Fibroblast of pulmonary artery (primary cell): ENCODE measurements around the gene KCNH1.

ENCODE experiments used
- DNase-seq: peaks from one replicate; pipeline ENCODE4 v3.0.0-alpha.2; 2010; ENCODE audit warnings: low read depth
- H3K4me3 ChIP-seq: replicated peaks from 2 replicates; pipeline ENCODE4 v1.5.1; 2011; ENCODE audit warnings: low read depth, mild to moderate bottlenecking, control low read depth, low read length, moderate library complexity
- TF ChIP-seq, protein P1 (sequence below): IDR thresholded peaks from 2 replicates; pipeline ENCODE4 v1.5.1; 2011; ENCODE audit warnings: mild to moderate bottlenecking, control low read depth, low read length, inconsistent platforms; ENCODE audit errors: missing control alignments

The KCNH1 gene

DNA sequence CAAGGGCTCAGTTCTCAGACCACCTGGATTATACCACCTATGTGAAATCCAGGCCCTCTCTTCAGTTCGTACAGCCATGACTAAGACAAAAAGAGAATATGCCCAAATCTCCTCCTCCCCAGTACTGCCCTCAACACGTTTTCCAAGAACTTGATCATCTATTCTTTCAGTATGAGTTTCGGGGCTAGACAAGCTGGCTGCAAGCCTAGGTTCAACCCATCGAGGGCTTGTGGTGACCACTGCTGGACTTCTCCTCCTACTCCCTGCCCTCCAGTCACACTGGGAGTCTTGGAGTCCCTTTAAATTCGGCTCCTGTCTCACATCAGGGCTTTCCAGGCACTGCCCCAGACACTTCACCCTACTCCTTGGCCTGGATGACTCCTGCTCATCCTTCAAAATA lies 352.3 kb downstream of the KCNH1 start:
- TF ChIP-seq, protein P1, sequence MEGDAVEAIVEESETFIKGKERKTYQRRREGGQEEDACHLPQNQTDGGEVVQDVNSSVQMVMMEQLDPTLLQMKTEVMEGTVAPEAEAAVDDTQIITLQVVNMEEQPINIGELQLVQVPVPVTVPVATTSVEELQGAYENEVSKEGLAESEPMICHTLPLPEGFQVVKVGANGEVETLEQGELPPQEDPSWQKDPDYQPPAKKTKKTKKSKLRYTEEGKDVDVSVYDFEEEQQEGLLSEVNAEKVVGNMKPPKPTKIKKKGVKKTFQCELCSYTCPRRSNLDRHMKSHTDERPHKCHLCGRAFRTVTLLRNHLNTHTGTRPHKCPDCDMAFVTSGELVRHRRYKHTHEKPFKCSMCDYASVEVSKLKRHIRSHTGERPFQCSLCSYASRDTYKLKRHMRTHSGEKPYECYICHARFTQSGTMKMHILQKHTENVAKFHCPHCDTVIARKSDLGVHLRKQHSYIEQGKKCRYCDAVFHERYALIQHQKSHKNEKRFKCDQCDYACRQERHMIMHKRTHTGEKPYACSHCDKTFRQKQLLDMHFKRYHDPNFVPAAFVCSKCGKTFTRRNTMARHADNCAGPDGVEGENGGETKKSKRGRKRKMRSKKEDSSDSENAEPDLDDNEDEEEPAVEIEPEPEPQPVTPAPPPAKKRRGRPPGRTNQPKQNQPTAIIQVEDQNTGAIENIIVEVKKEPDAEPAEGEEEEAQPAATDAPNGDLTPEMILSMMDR: no peak
- no peak overlapping the region for H3K4me3 ChIP-seq
- no peak for DNase-seq

DNA sequence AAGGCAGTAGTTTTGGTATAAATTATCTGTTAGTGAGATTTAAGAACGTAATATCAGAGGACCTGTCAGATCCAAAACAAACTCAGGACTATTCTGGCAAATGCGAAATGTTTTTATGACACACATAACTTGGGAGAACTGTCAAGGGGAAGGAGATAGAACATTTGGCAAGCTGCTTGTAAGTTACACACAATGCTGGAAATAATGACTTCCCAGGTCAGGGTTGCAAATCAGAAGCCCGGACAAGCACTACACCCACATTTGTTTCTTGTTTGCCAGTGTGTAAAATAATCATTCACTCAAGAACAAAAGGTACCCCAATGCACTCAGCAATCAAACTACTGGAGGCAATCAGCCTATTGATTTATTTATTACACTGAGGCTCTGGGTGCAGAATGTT lies 354.7 kb downstream of the KCNH1 start:
- H3K4me3 ChIP-seq: no peak overlapping the region
- TF ChIP-seq, protein P1: no peak
- no peak for DNase-seq

DNA sequence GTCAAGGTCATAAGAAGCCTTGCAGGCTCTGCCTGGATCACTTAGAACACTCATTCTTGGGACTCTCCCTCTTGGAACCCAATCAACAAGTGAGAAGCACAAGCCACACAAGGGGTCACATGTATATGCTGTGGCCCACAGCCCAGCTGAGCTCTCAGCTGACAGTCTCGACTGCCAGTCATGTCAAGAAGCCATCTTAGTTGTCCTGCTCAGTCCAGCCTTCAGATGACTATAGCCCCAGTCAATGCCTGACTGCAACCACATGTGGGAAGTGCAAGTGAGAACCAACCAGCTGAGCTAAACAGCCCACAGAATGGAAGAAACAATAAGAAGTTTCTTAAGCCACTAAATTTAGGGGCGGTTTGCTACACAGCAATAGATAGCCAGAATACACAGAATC lies 356.0 kb downstream of the KCNH1 start:
- no peak for DNase-seq
- TF ChIP-seq, protein P1: no peak
- H3K4me3 ChIP-seq: no peak overlapping the region

DNA sequence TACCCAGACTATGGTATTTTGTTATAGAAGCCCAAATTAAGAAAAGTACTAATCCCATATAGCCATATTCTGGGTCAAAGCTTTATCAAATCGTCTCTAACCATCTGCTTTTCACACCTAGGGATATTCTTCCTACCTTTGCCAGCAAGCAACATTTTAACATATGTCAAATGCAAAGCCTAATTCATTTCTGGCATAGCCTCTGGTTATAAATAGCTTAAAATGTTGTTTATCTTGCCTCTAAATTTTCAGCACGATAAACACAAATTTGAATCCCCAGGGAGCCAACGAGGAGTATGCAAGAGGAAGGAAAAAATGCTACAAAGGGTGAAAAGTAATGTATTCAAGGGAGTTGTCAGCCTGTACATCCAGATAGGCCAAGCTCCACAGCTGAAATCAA lies 357.2 kb downstream of the KCNH1 start:
- H3K4me3 ChIP-seq: no peak overlapping the region
- TF ChIP-seq, protein P1: no peak
- no peak for DNase-seq

DNA sequence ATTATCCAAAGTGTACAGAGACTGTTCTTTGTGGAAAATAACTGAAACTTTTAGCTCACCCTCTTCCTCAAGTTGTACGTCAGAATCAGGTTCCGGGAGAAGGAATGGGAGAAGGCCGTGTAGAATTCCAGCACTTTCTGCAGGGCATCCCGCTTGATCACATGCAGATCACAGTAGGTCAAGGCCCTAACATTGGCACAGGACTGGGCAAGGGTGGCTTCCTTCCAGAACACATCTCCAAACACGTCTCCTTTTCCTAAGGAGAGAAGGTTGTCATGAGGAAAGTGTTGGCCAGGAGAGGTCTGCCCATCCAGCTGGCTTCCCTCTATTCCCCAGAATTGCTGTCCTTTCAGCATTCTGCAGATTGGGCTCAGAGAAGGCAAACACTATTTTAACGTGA lies 358.7 kb downstream of the KCNH1 start:
- no peak for DNase-seq
- TF ChIP-seq, protein P1: no peak
- H3K4me3 ChIP-seq: no peak overlapping the region

DNA sequence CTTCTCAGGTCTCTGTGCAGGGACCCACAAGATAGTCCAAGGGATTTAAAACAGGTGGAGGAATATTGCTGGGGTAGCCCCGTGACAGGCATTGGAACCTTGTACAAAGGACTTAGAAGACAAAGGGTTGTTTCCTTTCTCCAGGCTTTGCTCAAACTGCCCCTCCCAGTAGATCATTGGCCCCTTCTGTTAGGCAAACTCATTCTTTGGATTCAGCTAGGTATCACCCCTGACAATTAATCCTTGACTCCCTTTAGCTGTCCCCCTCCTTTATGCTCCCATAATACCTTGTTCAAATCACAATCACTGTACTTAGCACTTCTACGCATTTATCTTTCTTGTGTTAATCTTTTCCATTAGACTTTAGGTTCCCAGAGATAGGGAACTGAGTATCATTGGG lies 360.5 kb downstream of the KCNH1 start:
- no peak for DNase-seq
- TF ChIP-seq, protein P1: no peak
- no peak overlapping the region for H3K4me3 ChIP-seq

DNA sequence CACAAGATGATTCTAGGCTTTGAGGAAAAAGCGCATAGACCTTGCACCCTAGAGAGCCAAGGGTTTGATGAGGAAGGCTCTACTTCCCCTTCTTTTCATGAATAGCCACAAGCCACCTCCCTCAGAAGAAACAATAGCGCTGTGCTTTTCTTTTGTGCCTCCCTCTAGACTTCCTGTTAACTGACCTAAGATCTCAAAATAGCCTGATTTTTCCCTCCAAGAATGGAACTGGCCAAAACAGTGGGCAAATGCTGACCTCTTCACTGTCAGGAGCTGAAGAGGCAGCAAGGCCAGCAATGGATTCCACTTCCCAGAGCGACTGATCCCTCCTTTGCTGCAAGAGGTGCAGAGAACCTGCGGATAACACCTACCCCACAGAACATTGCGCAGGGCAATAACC lies 362.8 kb downstream of the KCNH1 start:
- DNase-seq: no peak
- TF ChIP-seq, protein P1: no peak
- H3K4me3 ChIP-seq: no peak overlapping the region
